SK-N-DZ (cell line): ENCODE measurements around the gene ITPR1.

Experiments used
- DNase-seq: peaks from one replicate; pipeline ENCODE4 v3.0.0-alpha.2; 2015; ENCODE audit warnings: low spot score

The ITPR1 gene

DNA sequence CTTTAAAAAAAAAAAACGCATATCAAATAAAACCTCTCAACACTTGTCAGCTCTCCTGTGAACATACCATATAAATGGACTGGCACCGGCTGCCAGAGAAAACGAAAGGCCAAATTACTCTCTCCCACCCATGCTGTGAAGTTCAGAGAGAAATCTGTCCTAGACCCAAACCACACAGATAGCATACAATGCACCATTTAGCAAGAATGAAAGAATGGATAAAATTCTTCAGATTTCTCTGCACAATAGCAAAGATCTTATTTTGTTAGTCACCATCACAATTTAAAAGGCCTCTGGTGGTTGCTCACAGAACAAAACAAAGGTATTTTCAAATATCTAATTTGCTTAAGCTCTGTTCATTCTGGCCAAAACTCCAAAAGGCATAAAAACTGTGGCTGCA lies 392.2 kb downstream of the ITPR1 start:
- no peak for DNase-seq

DNA sequence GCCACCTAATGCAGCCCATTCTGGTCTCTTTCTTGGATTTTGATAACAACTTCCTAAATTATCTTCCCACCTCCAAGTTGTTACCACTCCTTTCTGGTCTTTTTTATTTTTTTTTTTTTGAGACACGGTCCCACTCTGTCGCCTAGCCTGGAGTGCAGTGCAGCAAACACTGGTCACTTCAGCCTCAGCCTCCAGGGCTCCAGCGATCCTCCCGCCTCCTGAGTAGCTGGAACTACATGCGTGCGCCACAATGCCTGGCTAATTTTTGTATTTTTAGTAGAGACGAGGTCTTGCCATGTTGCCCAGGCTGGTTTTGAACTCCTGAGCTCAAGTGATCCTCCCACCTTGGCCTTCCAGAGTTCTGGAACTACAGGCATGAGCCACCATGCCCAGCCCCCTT lies 393.3 kb downstream of the ITPR1 start:
- no peak for DNase-seq

DNA sequence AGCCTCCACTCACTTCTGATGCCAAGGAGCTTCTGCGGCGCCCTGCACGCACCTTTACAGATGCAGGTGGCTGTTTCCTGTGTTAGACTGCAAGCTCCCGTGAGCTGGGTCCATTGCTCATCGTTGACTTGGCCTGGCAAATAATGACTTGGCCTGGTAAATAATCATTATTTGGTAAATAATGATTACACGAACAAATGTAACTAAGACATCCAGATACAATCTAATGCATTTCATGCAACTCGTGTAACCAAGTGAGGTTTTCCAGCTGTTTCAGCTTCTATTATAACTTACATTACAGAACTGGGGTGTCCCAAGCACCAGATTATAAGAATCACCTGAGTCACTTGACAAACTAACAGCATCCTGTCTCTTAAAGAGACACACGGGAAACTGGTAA lies 394.0 kb downstream of the ITPR1 start:
- no peak for DNase-seq

DNA sequence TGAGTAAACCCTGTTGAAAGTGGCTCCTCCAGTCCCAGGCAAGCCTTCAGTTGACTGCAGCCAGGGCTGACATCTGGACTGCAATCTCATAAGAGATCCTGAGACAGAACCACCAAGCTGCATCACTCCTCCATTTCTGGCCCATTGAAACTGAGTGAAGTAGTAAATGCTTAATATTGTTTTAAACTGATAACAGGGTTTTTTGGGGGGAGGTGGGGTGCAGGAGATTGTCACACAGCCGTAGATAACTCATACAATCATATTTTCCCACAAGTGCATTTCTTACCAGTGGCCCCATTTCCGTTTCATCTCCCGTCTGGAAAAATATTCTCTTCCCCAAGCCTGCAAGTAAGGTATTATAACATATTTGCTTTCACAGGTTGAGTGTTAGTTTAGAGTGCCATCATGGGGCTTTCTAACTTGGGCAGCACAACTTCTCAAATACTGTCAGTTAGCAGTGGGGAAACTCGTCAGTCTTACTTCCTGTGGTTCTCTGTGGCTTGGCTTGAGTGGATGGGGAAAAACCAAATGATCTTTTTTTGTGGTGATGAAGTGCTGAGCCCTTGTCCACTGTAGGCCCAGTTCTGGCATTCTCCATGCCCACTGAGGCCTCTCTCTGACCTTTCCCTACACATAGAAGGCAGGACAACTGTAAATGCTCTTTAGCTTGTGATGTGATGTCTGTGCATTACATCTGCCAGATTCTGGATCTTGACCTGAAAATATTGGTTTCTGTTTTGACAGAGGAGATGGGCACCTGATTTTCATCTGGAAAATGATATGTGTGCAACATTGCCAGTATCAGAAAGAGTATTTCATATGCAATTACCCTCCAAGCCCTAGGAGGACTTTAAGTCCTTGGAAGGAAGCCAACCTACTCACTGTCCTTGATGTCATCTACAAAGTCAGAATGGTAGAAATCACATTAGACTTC lies 396.0 kb downstream of the ITPR1 start:
- no peak for DNase-seq

DNA sequence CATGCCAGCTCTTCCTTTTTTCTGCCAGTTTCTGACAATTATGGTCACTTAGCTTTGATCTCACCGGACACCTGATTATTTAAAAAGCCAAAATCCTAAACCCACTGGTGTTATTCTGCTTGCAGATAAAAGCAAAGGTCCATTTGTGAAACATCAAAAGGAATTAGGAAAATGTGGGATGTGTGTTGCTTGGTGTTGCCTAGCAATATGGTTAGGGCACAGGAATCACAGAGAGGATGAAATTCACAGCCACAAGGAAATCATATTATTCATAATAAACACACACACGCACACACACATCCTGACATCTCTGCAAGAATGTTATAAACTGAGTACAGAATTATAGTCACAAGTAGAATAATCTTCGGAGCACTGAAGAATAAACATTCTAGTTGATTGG lies 396.7 kb downstream of the ITPR1 start:
- DNase-seq = no peak

DNA sequence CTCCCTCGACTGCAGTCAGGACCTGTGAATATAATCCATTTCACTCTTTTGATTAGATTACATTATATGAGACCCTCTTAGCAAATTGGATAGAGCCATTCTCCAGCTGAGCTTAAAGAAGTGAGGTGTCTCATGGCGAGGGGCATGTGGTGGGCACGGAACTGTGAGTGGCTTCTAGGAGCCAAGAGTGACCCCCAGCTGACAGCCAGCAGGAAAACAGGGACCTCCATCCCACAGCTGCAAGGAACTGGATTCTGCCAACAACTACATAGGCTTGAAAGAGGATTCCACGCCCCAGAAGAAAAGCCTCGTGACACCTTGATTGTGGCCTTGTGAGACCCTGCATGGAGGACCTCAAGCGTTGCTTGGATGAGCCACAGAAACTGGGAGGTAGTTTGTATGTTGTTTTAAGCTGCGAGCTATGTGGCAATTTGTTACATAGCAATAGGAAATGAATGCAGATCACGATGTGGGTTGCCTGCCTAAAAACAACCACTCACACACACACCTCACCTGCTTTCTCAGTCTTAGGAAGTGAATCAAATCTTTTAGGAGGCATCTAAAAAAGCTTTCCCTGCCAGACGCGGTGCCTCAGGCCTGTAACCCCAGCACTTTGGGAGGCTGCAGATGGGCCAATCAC lies 401.9 kb downstream of the ITPR1 start:
- no peak for DNase-seq

DNA sequence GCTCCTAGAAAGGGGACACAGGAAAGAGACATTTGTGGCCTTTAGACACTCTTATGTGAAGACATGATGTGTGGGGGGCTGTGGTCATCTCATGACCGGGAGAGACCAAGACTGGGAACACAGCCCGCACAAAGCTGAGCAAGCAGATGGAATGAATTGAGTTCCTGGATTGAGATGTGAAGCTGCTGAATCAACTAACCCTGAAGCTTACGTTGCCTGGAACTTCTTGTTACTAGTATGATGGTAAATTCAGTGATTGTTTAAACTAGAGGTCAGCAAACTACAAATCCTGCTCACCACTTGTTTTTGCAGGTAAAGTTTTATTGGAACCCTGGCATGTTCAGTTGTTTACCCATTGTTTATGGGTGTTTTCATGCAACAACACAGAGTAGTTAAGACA lies 402.7 kb downstream of the ITPR1 start:
- no peak for DNase-seq
